Activated CD4-positive, alpha-beta memory T cell treated with anti-CD3 and anti-CD28 coated beads for 36 hours (primary cell): Measurements from ENCODE around the gene UNC13B. TPM values are rescaled to one million over a fixed set of nuclear protein-coding genes. Genes with fewer than 3 reads are reported as not detected.
"Not testable (repeated sequence)": the region's sequence is repeated elsewhere in the genome, so short reads cannot be mapped to it uniquely, and the experiment has no call there.

Experiments used
- CTCF ChIA-PET: fragments of 350-600 bp; sonication (Branson Sonifier 250); formaldehyde crosslinking; loops from one replicate; lab custom pipeline; 2021; ENCODE audit warnings: antibody characterized with exemption, inconsistent platforms; lab: Charles Lee
- POLR2A ChIA-PET: fragments of 350-600 bp; sonication (Branson Sonifier 250); formaldehyde crosslinking; loops from one replicate; lab custom pipeline; 2021; ENCODE audit warnings: antibody characterized with exemption; lab: Charles Lee
- DNase-seq: peaks from one replicate; pipeline ENCODE4 v3.0.0-alpha.2; 2020
- H3K27ac Mint-ChIP-seq: one replicate; pipeline ENCODE4 v1.8.0; 2021; ENCODE audit warnings: mixed read lengths
- H3K27me3 Mint-ChIP-seq: one replicate; pipeline ENCODE4 v1.8.0; 2021; ENCODE audit warnings: mixed read lengths
- H3K36me3 Mint-ChIP-seq: one replicate; pipeline ENCODE4 v1.8.0; 2021; ENCODE audit warnings: mixed read lengths
- H3K4me1 Mint-ChIP-seq: one replicate; pipeline ENCODE4 v1.8.0; 2021; ENCODE audit warnings: low read depth, mixed read lengths
- H3K4me3 Mint-ChIP-seq: one replicate; pipeline ENCODE4 v1.8.0; 2021; ENCODE audit warnings: mild to moderate bottlenecking, mixed read lengths
- H3K9me3 Mint-ChIP-seq: one replicate; pipeline ENCODE4 v1.8.0; 2021; ENCODE audit warnings: mixed read lengths
- intact Hi-C: fragments of 100-400 bp; cut with micrococcal nuclease; formaldehyde crosslinking; loops from one replicate; pipeline ENCODE4 v1.15.1; 2023
- total RNA-seq, 2 experiments: library from RNA; stranded (reverse); gene quantifications; one replicate each; pipeline ENCODE4 v1.2.3, GENCODE V29; 2021

Gene UNC13B
- total RNA-seq, 2 experiments from 2014 or later, result 3.6 to 4.6 TPM

DNA sequence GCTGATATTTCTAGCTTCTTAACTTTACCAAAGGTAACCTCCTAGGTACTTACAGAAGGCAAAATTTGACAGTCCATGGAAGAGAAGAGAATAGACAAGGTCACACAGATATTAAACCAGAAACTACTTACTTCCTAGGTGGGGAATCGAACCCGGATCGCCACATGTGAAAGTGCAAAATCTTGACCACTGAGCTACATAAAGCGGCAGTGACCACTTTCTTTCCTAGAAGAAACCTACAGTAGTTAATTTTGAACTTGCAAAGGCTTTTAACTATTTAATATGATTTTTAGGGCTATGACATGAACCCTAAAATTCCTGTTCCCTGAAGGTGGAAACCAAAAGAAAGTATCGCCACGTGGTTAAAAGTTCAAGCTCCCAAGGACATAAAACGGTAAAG lies 25.8 kb upstream of the UNC13B start:
- ChIA-PET POLR2A (no interaction called here), CTCF (interaction anchor here (1.4 kb wide), 1 partner anchor 19 kb away, joined by 6 read pairs; no protein-coding TSS in a partner anchor)
- H3K9me3 Mint-ChIP-seq, result peaks cover 8% of the 10 kb centered on the region
- H3K4me3 Mint-ChIP-seq, result no peak overlapping the region
- no peak overlapping the region for H3K27ac Mint-ChIP-seq
- no peaks in the 10 kb centered on the region for H3K4me1 Mint-ChIP-seq
- no peaks in the 10 kb centered on the region for H3K27me3 Mint-ChIP-seq
- H3K36me3 Mint-ChIP-seq, result no peaks in the 10 kb centered on the region
- DNase-seq, result no peak
- intact Hi-C loops, result no loop called here

GRCh38 chr9:35136866-35137265 lies 24.9 kb upstream of the UNC13B start:
- H3K36me3 Mint-ChIP-seq, result no peaks in the 10 kb centered on the region
- no peaks in the 10 kb centered on the region for H3K27me3 Mint-ChIP-seq
- POLR2A ChIA-PET, result no interaction called here
- H3K9me3 Mint-ChIP-seq, result peaks cover 11% of the 10 kb centered on the region
- H3K27ac Mint-ChIP-seq, result no peak overlapping the region
- DNase-seq, result no peak
- CTCF ChIA-PET, result interaction anchor here (1.4 kb wide), 1 partner anchor 20 kb away, joined by 6 read pairs; no protein-coding TSS in a partner anchor
- H3K4me3 Mint-ChIP-seq, result no peak overlapping the region
- no peaks in the 10 kb centered on the region for H3K4me1 Mint-ChIP-seq
- intact Hi-C loops, result no loop called here

GRCh38 chr9:35140093-35140492 lies 21.7 kb upstream of the UNC13B start:
- peaks cover 5% of the 10 kb centered on the region for H3K36me3 Mint-ChIP-seq
- intact Hi-C loops, result no loop called here
- ChIA-PET POLR2A (no interaction called here), CTCF (no interaction called here)
- no peak overlapping the region for H3K27ac Mint-ChIP-seq
- no peak overlapping the region for H3K4me3 Mint-ChIP-seq
- DNase-seq, result no peak
- H3K27me3 Mint-ChIP-seq, result no peaks in the 10 kb centered on the region
- H3K9me3 Mint-ChIP-seq, result peaks cover 21% of the 10 kb centered on the region
- no peaks in the 10 kb centered on the region for H3K4me1 Mint-ChIP-seq

- intact Hi-C loops, result no loop called here
- CTCF ChIA-PET, result no interaction called here
- H3K9me3 Mint-ChIP-seq, result peaks cover 28% of the 10 kb centered on the region
Observed at GRCh38 chr9:35142037-35142436, 19.8 kb upstream of the UNC13B start.

GRCh38 chr9:35147941-35148563 lies 13.8 kb upstream of the UNC13B start:
- DNase-seq, POLR2A ChIA-PET, H3K4me3 Mint-ChIP-seq, H3K27me3 Mint-ChIP-seq, H3K27ac Mint-ChIP-seq, H3K4me1 Mint-ChIP-seq, CTCF ChIA-PET, intact Hi-C loops: not testable (repeated sequence)
- Mint-ChIP-seq H3K9me3 (peaks cover 42% of the 10 kb centered on the region), H3K36me3 (peaks cover 17% of the 10 kb centered on the region)

More at GRCh38 chr9:35142037-35142436, 19.8 kb upstream of the UNC13B start:
- peaks cover 5% of the 10 kb centered on the region for H3K36me3 Mint-ChIP-seq
- H3K27ac Mint-ChIP-seq, result no peak overlapping the region
- DNase-seq, result no peak
- H3K4me3 Mint-ChIP-seq, result no peak overlapping the region
- POLR2A ChIA-PET, result interaction anchor here (0.6 kb wide), 1 partner anchor 44 kb away, joined by 5 read pairs; no protein-coding TSS in a partner anchor
- H3K4me1 Mint-ChIP-seq, result no peaks in the 10 kb centered on the region
- no peaks in the 10 kb centered on the region for H3K27me3 Mint-ChIP-seq

DNA sequence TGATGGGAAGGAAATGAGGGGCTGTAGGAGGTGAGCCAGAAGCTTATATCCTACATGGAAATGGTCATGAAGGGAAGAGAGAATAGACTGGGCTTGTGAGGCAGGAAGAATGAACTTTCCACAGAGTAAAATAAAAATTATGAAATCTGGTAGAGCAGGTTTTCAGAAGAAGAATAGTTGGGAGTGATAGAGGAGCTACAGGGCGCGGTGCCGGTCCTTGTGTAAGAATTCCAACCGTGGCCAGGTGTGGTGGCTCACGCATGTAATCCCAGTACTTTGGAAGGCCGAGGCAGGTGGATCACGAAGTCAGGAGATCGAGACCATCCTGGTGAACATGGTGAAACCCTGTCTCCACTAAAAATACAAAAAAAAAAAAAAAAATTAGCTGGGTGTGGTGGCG lies 8.9 kb upstream of the UNC13B start:
- no peak overlapping the region for H3K27ac Mint-ChIP-seq
- H3K9me3 Mint-ChIP-seq, result peaks cover 25% of the 10 kb centered on the region
- intact Hi-C loops, result no loop called here
- H3K4me3 Mint-ChIP-seq, result no peak overlapping the region
- no peak for DNase-seq
- peaks cover 15% of the 10 kb centered on the region for H3K36me3 Mint-ChIP-seq
- H3K4me1 Mint-ChIP-seq, result no peaks in the 10 kb centered on the region
- peaks cover 2% of the 10 kb centered on the region for H3K27me3 Mint-ChIP-seq
- POLR2A ChIA-PET, result interaction anchor here (0.5 kb wide), 1 partner anchor 363 kb away, joined by 3 read pairs; no protein-coding TSS in a partner anchor
- CTCF ChIA-PET, result no interaction called here

GRCh38 chr9:35156781-35157180 lies 5.0 kb upstream of the UNC13B start:
- peaks cover 16% of the 10 kb centered on the region for H3K4me1 Mint-ChIP-seq
- no peaks in the 10 kb centered on the region for H3K27me3 Mint-ChIP-seq
- H3K4me3 Mint-ChIP-seq, result no peak overlapping the region
- H3K36me3 Mint-ChIP-seq, result no peaks in the 10 kb centered on the region
- intact Hi-C loops, result no loop called here
- ChIA-PET POLR2A (no interaction called here), CTCF (no interaction called here)
- no peaks in the 10 kb centered on the region for H3K9me3 Mint-ChIP-seq
- DNase-seq, result no peak
- no peak overlapping the region for H3K27ac Mint-ChIP-seq

DNA sequence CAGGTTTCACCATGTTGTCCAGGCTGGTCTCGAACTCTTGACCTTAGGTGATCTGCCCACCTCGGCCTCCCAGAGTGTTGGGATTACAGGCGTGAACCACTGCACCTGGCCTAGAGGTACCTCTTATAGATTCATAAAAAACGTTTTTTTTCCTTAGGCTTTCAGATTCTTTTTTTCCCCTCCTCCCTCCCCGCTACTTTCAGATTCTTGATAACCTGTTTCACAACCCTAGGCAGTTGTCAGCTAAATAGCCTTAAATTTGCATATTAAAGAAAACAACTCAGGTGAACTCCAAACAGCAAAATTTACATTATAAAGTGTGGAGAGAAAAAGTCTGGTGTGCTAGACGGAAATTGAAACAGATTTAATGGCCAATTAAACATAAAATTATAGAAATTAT lies 4.0 kb upstream of the UNC13B start:
- intact Hi-C loops, DNase-seq, H3K27me3 Mint-ChIP-seq, H3K36me3 Mint-ChIP-seq, CTCF ChIA-PET, H3K4me3 Mint-ChIP-seq, H3K9me3 Mint-ChIP-seq, H3K27ac Mint-ChIP-seq, POLR2A ChIA-PET: not testable (repeated sequence)
- peaks cover 21% of the 10 kb centered on the region for H3K4me1 Mint-ChIP-seq

DNA sequence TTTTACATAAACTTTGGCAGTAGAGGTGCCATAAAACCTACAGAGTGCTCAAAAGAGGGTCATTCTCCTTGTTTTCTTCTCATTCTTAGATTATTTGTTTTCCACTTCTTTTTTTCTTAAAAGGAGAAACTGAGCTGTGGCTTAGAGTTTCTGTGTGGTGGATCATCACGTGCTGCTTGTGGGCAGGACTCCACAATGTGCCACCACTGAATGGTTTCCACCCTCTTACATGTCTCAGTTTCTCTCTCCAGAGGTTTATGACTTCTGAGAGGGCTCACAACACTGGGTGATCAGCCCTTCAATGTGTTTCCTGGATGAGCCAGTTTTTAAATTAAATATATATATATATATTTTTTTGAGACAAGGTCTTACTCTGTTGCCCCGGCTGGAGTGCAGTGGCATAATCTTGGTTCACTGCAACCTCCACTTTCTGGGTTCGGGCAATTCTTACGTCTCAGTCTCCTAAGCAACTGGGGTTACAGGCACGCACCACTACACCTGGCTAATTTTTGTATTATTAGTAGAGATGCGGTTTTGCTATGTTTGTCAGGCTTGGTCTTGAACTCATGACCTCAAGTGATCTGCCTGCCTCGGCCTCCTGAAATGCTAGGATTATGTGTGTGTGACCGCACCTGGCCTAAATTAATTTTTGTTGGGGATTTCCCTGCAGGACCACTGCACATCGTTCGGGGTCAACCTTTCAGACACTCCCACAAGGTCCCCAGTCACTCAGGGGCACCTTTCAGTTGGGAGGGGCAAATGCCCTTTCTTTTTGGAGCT lies 3.1 kb upstream of the UNC13B start:
- Mint-ChIP-seq H3K27me3 (no peaks in the 10 kb centered on the region), H3K4me1 (peaks cover 23% of the 10 kb centered on the region), H3K9me3 (no peaks in the 10 kb centered on the region), H3K27ac (no peak overlapping the region), H3K36me3 (no peaks in the 10 kb centered on the region), H3K4me3 (no peak overlapping the region)
- ChIA-PET CTCF (interaction anchor here (1.4 kb wide), 1 partner anchor 42 kb away, joined by 4 read pairs; no protein-coding TSS in a partner anchor), POLR2A (no interaction called here)
- intact Hi-C loops, result no loop called here
- no peak for DNase-seq

GRCh38 chr9:35162605-35163315 lies 951 bp downstream of the UNC13B start:
- CTCF ChIA-PET, result interaction anchor here (0.9 to 2.5 kb wide), 5 partner anchors 46 to 314 kb away, joined by 3 to 8 read pairs (median 4); no protein-coding TSS in a partner anchor
- no peak for DNase-seq
- Mint-ChIP-seq H3K9me3 (no peaks in the 10 kb centered on the region), H3K27ac (no peak overlapping the region), H3K36me3 (no peaks in the 10 kb centered on the region), H3K27me3 (no peaks in the 10 kb centered on the region), H3K4me3 (peak overlapping the region; percentile 82), H3K4me1 (peaks cover 23% of the 10 kb centered on the region)
- intact Hi-C loops, result no loop called here
- POLR2A ChIA-PET, result no interaction called here

GRCh38 chr9:35163413-35163812 lies 1.6 kb downstream of the UNC13B start:
- Mint-ChIP-seq H3K36me3 (no peaks in the 10 kb centered on the region), H3K4me1 (peaks cover 19% of the 10 kb centered on the region), H3K27ac (no peak overlapping the region), H3K4me3 (no peak overlapping the region), H3K9me3 (no peaks in the 10 kb centered on the region), H3K27me3 (no peaks in the 10 kb centered on the region)
- intact Hi-C loops, result no loop called here
- no peak for DNase-seq
- CTCF ChIA-PET, result interaction anchor here (0.9 to 2.5 kb wide), 3 partner anchors 46 to 313 kb away, joined by 3 to 8 read pairs (median 3); no protein-coding TSS in a partner anchor
- POLR2A ChIA-PET, result no interaction called here

GRCh38 chr9:35164711-35165110 lies 2.9 kb downstream of the UNC13B start:
- Mint-ChIP-seq H3K36me3 (no peaks in the 10 kb centered on the region), H3K27ac (no peak overlapping the region), H3K4me3 (no peak overlapping the region), H3K27me3 (no peaks in the 10 kb centered on the region), H3K4me1 (peaks cover 14% of the 10 kb centered on the region), H3K9me3 (no peaks in the 10 kb centered on the region)
- intact Hi-C loops, result no loop called here
- ChIA-PET CTCF (no interaction called here), POLR2A (no interaction called here)
- DNase-seq, result no peak
